ENCODE measurements around the gene SRRM1.

DNA sequence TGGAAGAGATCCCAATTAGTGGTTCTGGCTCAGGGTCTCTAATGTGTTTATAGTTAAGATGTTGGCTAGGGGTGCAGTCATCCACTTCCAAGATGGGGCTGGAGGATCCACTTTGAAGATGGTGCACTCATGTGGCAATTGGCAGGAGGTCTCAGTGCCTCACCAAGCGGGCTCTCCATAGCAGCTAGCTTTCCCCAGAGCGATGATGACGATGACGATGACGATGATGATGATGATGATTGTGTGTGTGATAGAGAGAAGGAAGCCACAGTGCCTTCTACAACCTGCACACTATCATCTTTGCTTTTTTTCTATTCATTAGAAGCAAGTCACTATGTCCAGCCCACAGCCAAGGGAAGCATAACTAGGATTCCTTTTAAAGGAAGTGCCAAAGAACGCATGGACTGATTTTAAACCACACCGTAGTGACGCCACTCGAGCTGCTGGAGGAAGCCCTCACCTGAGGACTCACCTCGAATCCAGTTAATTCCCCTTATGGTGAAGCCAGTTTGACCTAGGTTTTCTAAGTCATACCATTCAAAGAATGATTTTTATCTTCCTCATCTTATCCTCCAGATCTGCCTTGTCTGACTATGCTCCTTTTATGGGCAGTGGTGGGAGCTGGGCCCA, 49.4 kb downstream of the SRRM1 start:
- TF ChIP-seq, protein P1, sequence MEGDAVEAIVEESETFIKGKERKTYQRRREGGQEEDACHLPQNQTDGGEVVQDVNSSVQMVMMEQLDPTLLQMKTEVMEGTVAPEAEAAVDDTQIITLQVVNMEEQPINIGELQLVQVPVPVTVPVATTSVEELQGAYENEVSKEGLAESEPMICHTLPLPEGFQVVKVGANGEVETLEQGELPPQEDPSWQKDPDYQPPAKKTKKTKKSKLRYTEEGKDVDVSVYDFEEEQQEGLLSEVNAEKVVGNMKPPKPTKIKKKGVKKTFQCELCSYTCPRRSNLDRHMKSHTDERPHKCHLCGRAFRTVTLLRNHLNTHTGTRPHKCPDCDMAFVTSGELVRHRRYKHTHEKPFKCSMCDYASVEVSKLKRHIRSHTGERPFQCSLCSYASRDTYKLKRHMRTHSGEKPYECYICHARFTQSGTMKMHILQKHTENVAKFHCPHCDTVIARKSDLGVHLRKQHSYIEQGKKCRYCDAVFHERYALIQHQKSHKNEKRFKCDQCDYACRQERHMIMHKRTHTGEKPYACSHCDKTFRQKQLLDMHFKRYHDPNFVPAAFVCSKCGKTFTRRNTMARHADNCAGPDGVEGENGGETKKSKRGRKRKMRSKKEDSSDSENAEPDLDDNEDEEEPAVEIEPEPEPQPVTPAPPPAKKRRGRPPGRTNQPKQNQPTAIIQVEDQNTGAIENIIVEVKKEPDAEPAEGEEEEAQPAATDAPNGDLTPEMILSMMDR (IDR thresholded peaks at IDR 0.05): no peak
- TF ChIP-seq POLR2AphosphoS5 (IDR thresholded peaks at IDR 0.05) (no peak), POLR2A (IDR thresholded peaks at IDR 0.05; ENCODE audit: low read depth) (no peak)

Measured in esophagus muscularis mucosa (tissue), 3 donors.